ENCODE measurements around the gene TMEM161A.

TMEM161A gene

GRCh38 chr19:19071897-19072296 lies 66.4 kb downstream of the TMEM161A start:
- no peak for DNase-seq (ENCODE audit: low spot score)
- Histone ChIP-seq H3K4me3 (ENCODE audit: severe bottlenecking) (no peak overlapping the region), H3K4me1 (ENCODE audit: insufficient read depth, poor library complexity, severe bottlenecking) (no peaks in the 10 kb centered on the region), H3K27me3 (ENCODE audit: insufficient read depth, poor library complexity, severe bottlenecking) (no peaks in the 10 kb centered on the region), H3K9me3 (ENCODE audit: severe bottlenecking) (no peaks in the 10 kb centered on the region), H3K36me3 (ENCODE audit: low read depth) (no peaks in the 10 kb centered on the region), H3K27ac (ENCODE audit: poor library complexity, severe bottlenecking) (no peak overlapping the region)
- ATAC-seq (ENCODE audit: low read depth) = no peak
- TF ChIP-seq CTCF (IDR thresholded peaks at IDR 0.05; ENCODE audit: poor library complexity, severe bottlenecking) = no peak

Measured in RWPE2 (cell line).